ENCODE results near the gene CRTC3.
"Not testable (repeated sequence)": the region's sequence is repeated elsewhere in the genome, so short reads cannot be mapped to it uniquely, and the experiment has no call there.

The CRTC3 gene, protein sequence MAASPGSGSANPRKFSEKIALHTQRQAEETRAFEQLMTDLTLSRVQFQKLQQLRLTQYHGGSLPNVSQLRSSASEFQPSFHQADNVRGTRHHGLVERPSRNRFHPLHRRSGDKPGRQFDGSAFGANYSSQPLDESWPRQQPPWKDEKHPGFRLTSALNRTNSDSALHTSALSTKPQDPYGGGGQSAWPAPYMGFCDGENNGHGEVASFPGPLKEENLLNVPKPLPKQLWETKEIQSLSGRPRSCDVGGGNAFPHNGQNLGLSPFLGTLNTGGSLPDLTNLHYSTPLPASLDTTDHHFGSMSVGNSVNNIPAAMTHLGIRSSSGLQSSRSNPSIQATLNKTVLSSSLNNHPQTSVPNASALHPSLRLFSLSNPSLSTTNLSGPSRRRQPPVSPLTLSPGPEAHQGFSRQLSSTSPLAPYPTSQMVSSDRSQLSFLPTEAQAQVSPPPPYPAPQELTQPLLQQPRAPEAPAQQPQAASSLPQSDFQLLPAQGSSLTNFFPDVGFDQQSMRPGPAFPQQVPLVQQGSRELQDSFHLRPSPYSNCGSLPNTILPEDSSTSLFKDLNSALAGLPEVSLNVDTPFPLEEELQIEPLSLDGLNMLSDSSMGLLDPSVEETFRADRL

DNA sequence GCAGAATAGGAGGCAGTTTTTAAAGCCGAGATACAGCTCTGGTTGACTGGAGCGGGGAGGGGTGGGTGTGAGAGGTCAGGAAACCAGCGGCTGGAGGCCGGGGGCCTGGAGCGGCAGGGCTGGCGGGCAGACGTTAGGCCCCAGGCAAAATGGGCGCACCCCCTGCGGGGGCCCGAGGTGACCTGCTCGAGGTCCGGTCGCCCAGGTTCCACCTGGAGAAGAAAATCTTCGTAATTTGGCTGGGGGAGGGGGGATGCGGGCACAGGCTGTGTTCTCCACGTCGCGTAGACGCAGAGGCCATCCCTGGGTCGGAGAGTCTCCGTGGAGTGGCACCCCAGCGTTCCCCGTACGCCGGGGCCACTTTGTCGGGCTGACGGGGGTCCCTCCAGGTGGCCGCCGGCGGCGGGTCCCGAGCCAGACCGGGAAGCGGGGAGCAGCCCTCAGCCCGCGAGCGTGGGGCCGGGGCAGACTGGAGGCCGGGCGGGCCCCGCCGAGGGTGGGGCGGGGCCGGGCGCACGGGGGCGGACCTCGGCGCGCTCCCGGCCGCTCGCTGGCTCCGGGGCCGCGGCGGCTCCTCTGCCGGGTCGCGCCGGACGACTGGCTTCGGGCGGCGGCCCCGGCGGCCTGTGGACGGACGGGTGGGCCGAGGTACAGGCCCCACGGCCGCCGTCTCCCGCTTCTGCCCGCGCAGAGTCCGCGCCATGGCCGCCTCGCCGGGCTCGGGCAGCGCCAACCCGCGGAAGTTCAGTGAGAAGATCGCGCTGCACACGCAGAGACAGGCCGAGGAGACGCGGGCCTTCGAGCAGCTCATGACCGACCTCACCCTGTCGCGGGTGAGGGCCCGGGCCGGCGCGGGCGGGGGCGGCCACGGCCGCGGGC, at the start of gene CRTC3:
TSS of gene CRTC3 (plus strand) at position 553 of the 879 bp plus-strand sequence. CDS start at position 702, 149 bp downstream.
- peak; percentile 40 to 42 for DNase-seq

- DNase-seq, result peak in 1 of 2 experiments; percentile 3
Observed at GRCh38 chr15:90481023-90481422, 48.7 kb upstream of the CRTC3 start.

- DNase-seq, result peak; percentile 40 to 41
Observed at GRCh38 chr15:90482124-90483011, 47.4 kb upstream of the CRTC3 start.

DNA sequence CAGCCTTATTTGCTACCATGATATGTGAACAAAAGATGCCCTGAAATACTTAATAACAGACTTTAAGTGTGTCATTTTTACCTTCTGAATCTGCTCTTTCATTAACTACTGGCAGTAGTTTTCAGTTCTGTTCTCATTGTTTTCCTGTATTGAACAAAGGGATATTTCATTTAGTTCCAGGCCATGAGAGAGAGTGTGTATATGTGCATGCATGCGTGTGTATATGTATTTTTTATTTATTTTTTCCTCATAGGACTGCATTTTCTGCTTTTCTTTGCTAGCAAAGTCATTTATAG, 46.8 kb upstream of the CRTC3 start:
- no peak for DNase-seq

- no peak for DNase-seq
Observed at GRCh38 chr15:90483637-90484036, 46.1 kb upstream of the CRTC3 start.

- DNase-seq, result no peak
Observed at GRCh38 chr15:90487186-90487585, 42.5 kb upstream of the CRTC3 start.

GRCh38 chr15:90489514-90489913, 40.2 kb upstream of the CRTC3 start:
- DNase-seq, result no peak

DNA sequence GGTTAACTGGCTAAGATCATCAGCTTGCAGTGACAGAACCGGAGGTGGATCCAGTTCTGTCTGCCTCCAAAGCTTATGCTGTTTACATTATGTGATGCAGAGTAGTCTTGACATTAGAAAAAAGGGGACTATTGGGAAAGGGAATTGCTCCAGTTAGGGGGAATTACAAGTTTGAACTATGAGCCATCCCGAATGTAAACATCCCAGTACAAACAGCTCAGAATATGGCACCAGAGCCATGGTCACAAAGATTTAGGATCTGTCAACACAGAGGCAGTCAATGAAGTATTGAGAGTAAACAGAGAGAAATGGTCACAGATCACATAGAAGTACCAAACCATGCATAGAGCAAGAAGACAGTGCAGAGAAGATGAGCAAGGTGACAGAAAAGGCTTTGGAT, 39.8 kb upstream of the CRTC3 start:
- no peak for DNase-seq

GRCh38 chr15:90493647-90494046, 36.1 kb upstream of the CRTC3 start:
- no peak for DNase-seq

GRCh38 chr15:90495067-90495466, 34.7 kb upstream of the CRTC3 start:
- no peak for DNase-seq

DNA sequence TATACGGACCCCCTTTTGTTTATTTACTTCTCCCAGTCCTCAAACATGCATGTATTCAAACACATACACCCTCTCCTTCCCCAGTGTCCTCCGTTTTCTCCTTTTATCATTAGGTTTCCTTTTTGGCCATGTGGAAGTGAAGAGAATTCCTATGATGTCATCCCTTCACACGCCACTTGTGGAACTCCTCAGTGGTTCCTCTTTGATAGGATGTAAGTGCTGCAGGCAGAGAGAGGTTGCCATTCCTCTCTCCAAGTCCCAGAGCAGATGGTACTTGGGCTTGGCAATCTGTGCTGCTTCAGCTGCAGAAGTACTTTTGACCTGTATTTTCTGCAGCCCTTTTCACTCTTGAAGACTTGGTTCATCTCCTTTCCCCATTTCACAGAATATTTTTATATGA, 32.9 kb upstream of the CRTC3 start:
- no peak for DNase-seq

- DNase-seq, result no peak
Observed at GRCh38 chr15:90497376-90497775, 32.3 kb upstream of the CRTC3 start.

- no peak for DNase-seq
Observed at GRCh38 chr15:90497912-90498311, 31.8 kb upstream of the CRTC3 start.

DNA sequence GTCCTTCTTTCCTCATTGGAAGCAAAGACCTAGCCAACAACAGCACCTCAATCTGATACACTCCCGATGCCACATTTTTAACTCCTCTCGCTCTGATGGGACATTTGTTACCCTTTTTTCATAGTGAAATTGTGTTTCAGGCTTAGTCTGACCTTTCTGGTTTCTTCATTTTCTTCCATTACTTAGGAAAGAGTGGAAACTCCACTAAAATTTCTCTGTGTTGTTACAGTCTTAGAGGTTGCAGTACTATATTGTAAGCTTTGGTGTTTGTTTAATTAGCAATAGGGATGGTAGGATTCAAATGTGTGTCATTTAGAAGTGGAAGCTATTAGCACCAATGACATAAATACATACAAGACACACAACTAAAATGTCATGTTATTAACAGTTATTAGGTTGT, 29.6 kb upstream of the CRTC3 start:
- DNase-seq, result no peak

- DNase-seq, result no peak
Observed at GRCh38 chr15:90501898-90502297, 27.8 kb upstream of the CRTC3 start.

DNA sequence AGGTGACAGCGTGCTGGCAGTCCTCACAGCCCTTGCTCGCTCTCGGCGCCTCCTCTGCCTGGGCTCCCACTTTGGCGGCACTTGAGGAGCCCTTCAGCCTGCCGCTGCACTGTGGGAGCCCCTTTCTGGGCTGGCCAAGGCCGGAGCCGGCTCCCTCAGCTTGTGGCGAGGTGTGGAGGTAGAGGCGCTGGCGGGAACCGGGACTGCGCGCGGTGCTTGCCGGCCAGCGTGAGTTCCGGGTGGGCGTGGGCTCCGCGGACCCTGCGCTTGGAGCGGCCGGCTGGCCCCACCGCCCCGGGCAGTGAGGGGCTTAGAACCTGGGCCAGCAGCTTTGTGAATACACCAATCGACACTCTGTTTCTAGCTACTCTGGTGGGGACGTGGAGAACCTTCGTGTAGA, 18.9 kb upstream of the CRTC3 start:
- DNase-seq, result not testable (repeated sequence)

- DNase-seq, result not testable (repeated sequence)
Observed at GRCh38 chr15:90511211-90511618, 18.5 kb upstream of the CRTC3 start.

DNA sequence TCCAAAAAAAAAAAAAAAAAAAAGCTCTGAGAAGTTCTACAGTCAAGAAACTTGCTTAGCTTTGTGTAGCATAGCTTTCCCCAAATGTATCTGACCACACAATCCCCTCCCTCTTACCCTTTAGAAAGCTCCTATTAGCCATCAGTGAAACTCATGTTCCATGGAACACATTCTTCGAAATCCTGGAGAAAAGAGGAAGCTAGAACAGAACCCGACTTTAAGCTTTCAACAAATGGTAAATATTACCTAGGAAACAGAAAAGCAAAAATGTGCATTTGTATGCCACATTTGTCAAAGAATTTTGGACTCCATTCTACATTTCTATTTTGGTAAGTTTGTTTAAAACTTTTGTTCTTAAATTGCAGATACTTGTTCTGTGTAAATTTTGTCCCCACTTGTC, 17.4 kb upstream of the CRTC3 start:
- DNase-seq, result no peak

DNA sequence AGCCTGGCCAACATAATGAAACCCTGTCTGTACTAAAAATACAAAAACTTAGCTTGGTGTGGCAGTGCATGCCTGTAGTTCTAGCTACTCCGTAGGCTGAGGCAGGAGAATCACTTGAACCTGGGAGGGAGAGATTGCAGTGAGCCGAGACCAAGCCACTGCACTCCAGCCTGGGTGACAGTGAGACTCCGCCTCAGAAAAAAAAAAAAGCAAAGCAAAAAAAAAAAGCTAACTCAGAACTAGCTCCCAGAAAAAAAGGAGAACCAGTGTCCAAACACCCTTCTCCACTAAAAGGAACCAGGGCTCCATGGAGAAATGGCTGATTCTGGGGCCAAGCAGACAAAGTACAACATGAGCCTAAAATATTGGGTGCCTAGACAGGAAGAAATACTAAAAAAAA, 16.7 kb upstream of the CRTC3 start:
- DNase-seq, result no peak

DNA sequence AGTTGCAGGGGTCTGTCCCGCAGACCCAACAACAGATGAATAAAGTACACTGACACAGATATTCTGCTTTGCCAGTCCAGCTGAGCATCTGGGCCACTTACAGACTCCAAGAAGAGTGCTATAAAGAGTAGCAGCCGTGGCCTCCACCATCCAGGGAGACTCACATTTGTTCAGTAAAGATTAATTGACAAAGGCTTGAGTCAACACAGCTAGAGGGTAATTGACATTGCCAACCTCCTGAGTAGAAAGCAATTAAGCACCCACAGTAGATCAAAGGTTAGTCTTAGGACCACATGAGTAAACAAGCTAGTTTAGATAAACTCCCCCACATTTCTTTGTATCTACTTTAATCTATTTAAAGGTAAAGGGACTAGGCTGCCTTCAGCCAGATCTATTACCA, 16.3 kb upstream of the CRTC3 start:
- no peak for DNase-seq

GRCh38 chr15:90513893-90514292, 15.8 kb upstream of the CRTC3 start:
- not testable (repeated sequence) for DNase-seq

DNA sequence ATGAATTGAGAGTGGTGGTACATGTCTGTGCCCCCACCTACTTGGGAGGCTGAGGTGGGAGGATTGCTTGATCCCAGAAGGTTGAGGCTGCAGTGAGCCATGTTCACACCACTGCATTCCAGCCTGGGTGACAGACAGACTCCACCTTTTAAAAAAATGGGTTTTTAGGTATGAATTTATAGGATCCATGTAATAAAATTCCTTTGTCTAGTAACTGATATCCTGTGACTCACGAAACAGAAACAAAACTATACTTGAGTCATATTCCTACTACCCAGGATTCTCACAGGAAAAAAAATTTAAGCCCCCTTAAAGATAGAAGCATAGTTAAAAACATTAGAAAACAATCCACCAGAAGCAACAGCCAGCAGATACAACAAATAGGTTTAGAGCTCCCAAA, 10.0 kb upstream of the CRTC3 start:
- DNase-seq, result no peak

DNA sequence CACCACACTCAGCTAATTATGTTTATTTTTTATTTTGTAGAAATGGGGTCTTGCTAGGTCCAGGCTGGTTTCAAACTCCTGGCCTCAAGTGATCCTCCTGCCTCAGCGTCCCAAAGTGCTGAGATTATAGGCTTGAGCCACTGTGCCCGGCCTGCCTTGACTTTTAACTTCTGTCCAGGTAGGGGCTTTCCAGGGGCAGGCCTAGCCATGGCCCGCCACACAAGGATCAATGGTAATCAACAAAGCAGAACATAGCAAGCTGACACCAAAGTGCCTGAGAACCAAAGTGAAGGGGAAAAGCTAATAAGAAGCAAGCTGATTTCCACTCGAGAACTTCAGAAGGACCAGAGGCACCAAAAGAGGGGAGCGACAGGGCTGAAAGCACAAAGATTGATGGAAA, 9.4 kb upstream of the CRTC3 start:
- no peak for DNase-seq
